HEK293T (cell line): ENCODE results near the gene IGLL1.
"Not testable (repeated sequence)": the region's sequence is repeated elsewhere in the genome, so short reads cannot be mapped to it uniquely, and the experiment has no call there.

Source experiments
- NFRKB ChIP-seq: fragments of 450-650 bp; IDR thresholded peaks from 2 replicates; pipeline ENCODE4 v1.6.1; 2016; ENCODE audit warnings: mild to moderate bottlenecking, moderate library complexity
- ZNF384 ChIP-seq: fragments of 450-650 bp; IDR thresholded peaks from 2 replicates; pipeline ENCODE4 v1.6.1; 2016

GRCh38 chr22:23538696-23539030 lies 41.4 kb downstream of the IGLL1 start:
- not testable (repeated sequence) for TF ChIP-seq NFRKB, ZNF384
